Activated naive CD4-positive, alpha-beta T cell treated with anti-CD3 and anti-CD28 coated beads, Interleukin-2, amount 50 U/mL, for 16 hours (primary cell): ENCODE results near the gene SMAD3.
A peak's percentile ranks its signal among the peaks of the same experiment; 100 is the strongest.
"Not testable (repeated sequence)": the region's sequence is repeated elsewhere in the genome, so short reads cannot be mapped to it uniquely, and the experiment has no call there.

Experiments used
- DNase-seq: peaks from one replicate; pipeline ENCODE4 v3.0.0-alpha.2; 2020

The SMAD3 gene

GRCh38 chr15:67149068-67149772 is 83.8 kb downstream of the SMAD3 start:
- no peak for DNase-seq

- no peak for DNase-seq
These were observed 84.3 kb downstream of the SMAD3 start for GRCh38 chr15:67149773-67150022.

- peak; percentile 48 for DNase-seq
These were observed 84.8 kb downstream of the SMAD3 start for GRCh38 chr15:67150023-67150860.

- no peak for DNase-seq
These were observed 87.0 kb downstream of the SMAD3 start for GRCh38 chr15:67152429-67152828.

GRCh38 chr15:67153044-67153443 is 87.6 kb downstream of the SMAD3 start:
- not testable (repeated sequence) for DNase-seq

GRCh38 chr15:67154249-67154648 is 88.8 kb downstream of the SMAD3 start:
- DNase-seq = no peak

GRCh38 chr15:67156426-67156825 is 91.0 kb downstream of the SMAD3 start:
- DNase-seq = no peak

- DNase-seq = no peak
These were observed 91.4 kb downstream of the SMAD3 start for GRCh38 chr15:67156834-67157233.

GRCh38 chr15:67157521-67158252 is 92.3 kb downstream of the SMAD3 start:
- no peak for DNase-seq

GRCh38 chr15:67158367-67158766 is 93.0 kb downstream of the SMAD3 start:
- no peak for DNase-seq

- no peak for DNase-seq
These were observed 96.0 kb downstream of the SMAD3 start for GRCh38 chr15:67161412-67161811.

- no peak for DNase-seq
These were observed 96.5 kb downstream of the SMAD3 start for GRCh38 chr15:67161881-67162280.

- DNase-seq = no peak
These were observed 97.8 kb downstream of the SMAD3 start for GRCh38 chr15:67163180-67163579.

GRCh38 chr15:67164401-67164791 is 99.0 kb downstream of the SMAD3 start:
- no peak for DNase-seq

GRCh38 chr15:67164811-67165253 is 99.4 kb downstream of the SMAD3 start:
- DNase-seq = no peak

GRCh38 chr15:67165254-67166253 is 100.2 kb downstream of the SMAD3 start:
- no peak for DNase-seq

- no peak for DNase-seq
These were observed 101.0 kb downstream of the SMAD3 start for GRCh38 chr15:67166280-67167009.

GRCh38 chr15:67167091-67167490 is 101.7 kb downstream of the SMAD3 start:
- no peak for DNase-seq

GRCh38 chr15:67168694-67169093 is 103.3 kb downstream of the SMAD3 start:
- no peak for DNase-seq

- DNase-seq = no peak
These were observed 104.9 kb downstream of the SMAD3 start for GRCh38 chr15:67170143-67170925.

- DNase-seq = no peak
These were observed 106.1 kb downstream of the SMAD3 start for GRCh38 chr15:67171471-67171870.
